HG02938 (cell line): Measurements from ENCODE around the gene CKAP4.

ENCODE experiments used
- ATAC-seq: cut with Tn5 transposase; IDR thresholded peaks from one replicate; pipeline ENCODE4 v1.9.1; 2021; ENCODE audit warnings: mild to moderate bottlenecking, moderate library complexity; ENCODE audit not compliant: unreplicated experiment

The CKAP4 gene

GRCh38 chr12:106205208-106206069 is 42.4 kb downstream of the CKAP4 start:
- ATAC-seq, result no peak

GRCh38 chr12:106204312-106204711 is 43.5 kb downstream of the CKAP4 start:
- no peak for ATAC-seq

- no peak for ATAC-seq
Observed at GRCh38 chr12:106197906-106198623, 49.8 kb downstream of the CKAP4 start.

- no peak for ATAC-seq
Observed at GRCh38 chr12:106195621-106196027, 52.2 kb downstream of the CKAP4 start.

- no peak for ATAC-seq
Observed at GRCh38 chr12:106194351-106194750, 53.5 kb downstream of the CKAP4 start.

- no peak for ATAC-seq
Observed at GRCh38 chr12:106193394-106194215, 54.2 kb downstream of the CKAP4 start.

GRCh38 chr12:106192659-106193393 is 55.0 kb downstream of the CKAP4 start:
- ATAC-seq, result no peak

GRCh38 chr12:106190581-106190980 is 57.2 kb downstream of the CKAP4 start:
- ATAC-seq, result no peak

GRCh38 chr12:106189341-106189740 is 58.5 kb downstream of the CKAP4 start:
- ATAC-seq, result no peak

- no peak for ATAC-seq
Observed at GRCh38 chr12:106188256-106188655, 59.6 kb downstream of the CKAP4 start.
